Right lobe of liver (tissue), 4 donors: ENCODE data around the gene MYLK4.

Experiments
- POLR2A ChIP-seq: fragments of 450-650 bp; IDR thresholded peaks from one replicate; pipeline ENCODE4 v1.6.1; 2017; ENCODE audit warnings: antibody characterized with exemption, mild to moderate bottlenecking
- TF ChIP-seq, protein P1 (sequence below), 4 donors: fragments of 200-600 bp in 3 of 4; fragments of 450-650 bp in 1 of 4; IDR thresholded peaks; one replicate each; pipeline versions ENCODE4 v1.5.1 to v1.8.0; 2016 to 2022; ENCODE audit warnings: antibody characterized with exemption in 4 of 4, mild to moderate bottlenecking in 2 of 4
- donor health status: DM: no; HTN: no; CAD: no.
- donor health status: DM: no; HTN: no; CAD: no.
- donor health status: DM: no; HTN: yes; CAD: no.

DNA sequence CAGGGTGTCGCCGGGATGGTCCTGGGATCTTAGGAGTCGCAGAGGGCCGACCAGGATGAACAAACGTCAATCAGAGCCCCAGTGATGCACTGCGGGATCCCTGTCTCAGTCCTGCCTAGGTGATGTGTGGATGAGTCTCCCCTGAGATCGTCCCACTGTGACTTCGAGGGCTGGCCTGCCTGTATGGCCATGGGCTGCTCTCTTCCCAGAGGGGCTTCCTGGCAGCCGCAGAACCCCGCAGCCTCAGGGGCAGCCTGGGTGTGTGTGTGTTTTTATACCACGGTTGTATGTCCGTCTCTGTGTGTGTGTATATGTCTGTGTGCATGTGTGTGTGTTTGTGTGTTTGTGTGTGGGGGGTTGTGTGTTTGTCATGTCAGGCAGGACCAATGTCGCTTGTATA is 111.6 kb downstream of the MYLK4 start:
- TF ChIP-seq, protein P1, sequence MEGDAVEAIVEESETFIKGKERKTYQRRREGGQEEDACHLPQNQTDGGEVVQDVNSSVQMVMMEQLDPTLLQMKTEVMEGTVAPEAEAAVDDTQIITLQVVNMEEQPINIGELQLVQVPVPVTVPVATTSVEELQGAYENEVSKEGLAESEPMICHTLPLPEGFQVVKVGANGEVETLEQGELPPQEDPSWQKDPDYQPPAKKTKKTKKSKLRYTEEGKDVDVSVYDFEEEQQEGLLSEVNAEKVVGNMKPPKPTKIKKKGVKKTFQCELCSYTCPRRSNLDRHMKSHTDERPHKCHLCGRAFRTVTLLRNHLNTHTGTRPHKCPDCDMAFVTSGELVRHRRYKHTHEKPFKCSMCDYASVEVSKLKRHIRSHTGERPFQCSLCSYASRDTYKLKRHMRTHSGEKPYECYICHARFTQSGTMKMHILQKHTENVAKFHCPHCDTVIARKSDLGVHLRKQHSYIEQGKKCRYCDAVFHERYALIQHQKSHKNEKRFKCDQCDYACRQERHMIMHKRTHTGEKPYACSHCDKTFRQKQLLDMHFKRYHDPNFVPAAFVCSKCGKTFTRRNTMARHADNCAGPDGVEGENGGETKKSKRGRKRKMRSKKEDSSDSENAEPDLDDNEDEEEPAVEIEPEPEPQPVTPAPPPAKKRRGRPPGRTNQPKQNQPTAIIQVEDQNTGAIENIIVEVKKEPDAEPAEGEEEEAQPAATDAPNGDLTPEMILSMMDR (IDR thresholded peaks at IDR 0.05), result no peak
- TF ChIP-seq POLR2A, result no peak
